DND-41 (cell line): ENCODE data around the gene KRT13.

Source experiments
- CTCF ChIP-seq: IDR thresholded peaks from 2 replicates; pipeline ENCODE4 v1.5.1; 2012; ENCODE audit warnings: borderline replicate concordance, low read length, moderate library complexity, mild to moderate bottlenecking; ENCODE audit not compliant: poor library complexity, severe bottlenecking; ENCODE audit errors: extremely low read depth
- EZH2 ChIP-seq: IDR thresholded peaks from 3 replicates; pipeline ENCODE4 v1.6.1; 2012; ENCODE audit warnings: borderline replicate concordance, low read depth, mild to moderate bottlenecking, moderate library complexity, low read length, inconsistent platforms; ENCODE audit not compliant: severe bottlenecking

- TF ChIP-seq CTCF (no peak), EZH2 (no peak)
Measured at GRCh38 chr17:41522301-41523224, 17.2 kb upstream of the KRT13 start.
